GM19238 (cell line): ENCODE measurements around the gene RBM26.
"Not testable (repeated sequence)": the region's sequence is repeated elsewhere in the genome, so short reads cannot be mapped to it uniquely, and the experiment has no call there.

Experiments
- DNase-seq: peaks from one replicate; pipeline ENCODE4 v3.0.0; 2011; ENCODE audit warnings: low spot score; ENCODE audit not compliant: insufficient read length

Gene RBM26

GRCh38 chr13:79281339-79281747 lies 124.7 kb downstream of the RBM26 start:
- no peak for DNase-seq

DNA sequence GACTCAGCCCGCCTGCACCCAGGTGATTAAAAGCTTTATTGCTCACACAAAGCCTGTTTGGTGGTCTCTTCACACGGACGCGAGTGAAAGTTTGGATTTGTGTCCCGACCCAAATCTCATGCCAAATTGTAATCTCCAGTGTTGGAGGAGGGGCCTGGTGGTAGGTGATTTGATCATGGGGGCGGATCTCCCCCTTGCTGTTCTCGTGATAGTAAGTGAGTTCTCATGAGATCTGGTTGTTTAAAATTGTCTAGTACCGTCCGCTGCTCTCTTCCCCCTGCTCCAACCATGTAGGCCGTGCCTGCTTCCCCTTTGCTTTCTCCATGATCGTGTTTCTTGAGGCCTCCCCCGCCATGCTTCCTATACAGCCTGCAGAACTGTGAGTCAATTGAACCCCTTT lies 126.3 kb downstream of the RBM26 start:
- not testable (repeated sequence) for DNase-seq

DNA sequence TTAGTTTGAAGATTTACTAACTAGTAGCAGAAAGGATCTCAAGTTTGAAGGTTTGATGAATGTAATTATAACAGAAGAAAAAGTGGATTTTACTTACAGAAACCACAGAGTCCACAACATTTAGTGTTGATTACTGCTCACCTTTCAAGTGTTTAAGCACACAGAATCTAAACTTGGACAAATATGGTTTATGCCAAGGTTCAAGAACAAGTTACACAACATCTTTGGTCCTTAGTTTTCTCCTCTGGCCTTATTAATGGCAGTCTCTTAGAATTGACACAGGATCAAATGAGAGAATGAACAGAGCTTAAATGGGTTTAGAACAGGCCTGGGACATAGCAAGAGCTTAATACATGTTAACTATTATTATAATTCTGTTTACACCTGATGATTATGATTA lies 133.0 kb downstream of the RBM26 start:
- no peak for DNase-seq

DNA sequence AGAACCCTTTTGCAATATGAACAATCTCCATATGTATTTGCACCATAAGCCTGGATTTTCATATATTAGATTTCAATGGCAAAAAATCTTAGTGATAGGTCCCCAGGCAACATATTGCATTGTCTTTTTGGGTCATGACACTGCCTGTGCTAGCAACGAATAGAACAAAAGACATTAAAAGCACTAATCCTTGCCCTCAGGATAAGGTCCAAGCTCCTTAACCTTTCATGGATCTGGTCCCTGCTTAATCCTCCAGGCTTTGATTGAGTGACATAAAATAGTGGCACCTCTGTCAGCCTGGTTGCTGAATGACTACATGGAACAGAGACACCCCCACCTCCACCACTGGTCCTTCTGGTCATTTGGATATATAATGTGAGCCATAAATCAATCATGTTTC lies 134.4 kb downstream of the RBM26 start:
- no peak for DNase-seq

DNA sequence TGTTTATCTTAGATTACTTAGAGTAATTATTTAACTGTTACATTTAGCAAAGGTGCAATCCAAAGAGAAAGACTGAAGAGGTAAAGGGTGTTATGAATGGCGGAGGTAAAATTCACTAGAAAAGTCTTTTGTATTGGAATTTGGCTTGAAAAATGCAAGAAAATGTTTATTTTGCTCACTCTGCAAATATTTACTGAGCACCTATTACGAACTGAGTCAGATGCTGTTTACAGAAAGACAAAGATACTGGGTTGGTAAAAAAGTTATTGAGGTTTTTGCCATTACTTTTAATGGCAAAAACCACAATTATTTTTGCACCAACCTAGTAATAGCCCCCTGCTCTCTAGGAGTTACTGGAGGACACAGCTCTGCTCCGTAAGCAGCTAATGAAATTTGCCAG lies 135.2 kb downstream of the RBM26 start:
- no peak for DNase-seq
